Nucleus accumbens (tissue), 56 donors: ENCODE measurements around the gene JAZF1.

Experiments used
- DNase-seq, 56 donors: peaks; one replicate each; lab custom pipeline; 2025; lab: John Stamatoyannopoulos, UW

JAZF1 gene

GRCh38 chr7:27826357-27826756 is 354.2 kb downstream of the JAZF1 start:
- no peak for DNase-seq

DNA sequence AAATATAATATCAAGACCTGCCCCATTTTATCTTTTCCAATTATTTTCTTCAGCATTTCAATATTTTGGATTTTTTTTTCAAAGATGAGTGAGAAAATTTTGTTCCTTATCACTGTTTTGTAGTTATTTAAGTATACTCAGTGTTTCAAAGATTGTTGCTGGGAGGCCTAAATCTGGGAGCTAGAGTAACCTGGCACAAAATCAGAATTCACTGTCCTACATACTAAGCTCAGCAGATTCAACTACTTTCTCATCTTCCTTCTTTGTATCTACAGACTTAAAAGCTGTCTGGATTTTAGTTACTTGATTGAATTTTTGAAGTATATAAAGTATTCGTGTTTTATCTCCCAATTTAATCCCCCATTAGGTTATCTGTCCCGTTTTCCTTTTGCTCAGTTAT is 354.7 kb downstream of the JAZF1 start:
- no peak for DNase-seq

DNA sequence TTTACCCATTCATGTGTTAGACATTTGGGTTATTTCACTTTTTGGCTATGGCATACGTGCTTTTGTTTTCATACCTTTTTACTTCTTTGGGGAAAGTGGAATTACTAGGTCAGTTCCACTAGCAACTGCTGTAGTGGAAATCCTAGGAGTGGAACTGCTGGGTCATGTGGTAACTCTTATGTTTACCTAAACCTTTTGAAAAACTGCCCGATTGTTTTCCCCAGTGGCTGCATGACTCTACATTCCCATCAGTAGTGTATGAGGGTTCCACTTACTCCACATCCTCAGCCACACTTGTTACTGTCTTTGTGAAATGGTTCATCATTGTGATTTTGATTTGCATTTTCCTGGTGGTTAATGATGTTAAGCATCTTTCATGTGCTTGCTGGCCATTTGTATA is 358.4 kb downstream of the JAZF1 start:
- DNase-seq, result no peak

DNA sequence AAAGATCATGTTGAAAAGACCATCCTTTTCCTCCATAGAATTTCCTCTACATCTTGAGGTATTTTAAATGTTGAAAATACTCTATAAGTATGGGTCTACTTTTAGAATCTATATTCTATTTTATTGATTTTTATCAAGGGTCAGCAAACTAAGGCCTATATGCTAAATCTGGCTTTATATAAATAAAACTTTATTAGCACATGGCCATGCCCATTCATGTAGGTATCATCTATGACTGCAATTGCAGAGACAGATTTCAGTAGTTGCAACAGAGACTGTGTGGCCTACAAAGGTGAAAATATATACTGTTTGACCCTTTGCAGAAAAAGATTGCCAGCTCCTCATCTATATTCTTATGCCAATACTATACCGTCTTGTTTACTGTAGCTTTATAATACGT is 367.9 kb downstream of the JAZF1 start:
- DNase-seq, result no peak

GRCh38 chr7:27810186-27810585 is 370.4 kb downstream of the JAZF1 start:
- no peak for DNase-seq

DNA sequence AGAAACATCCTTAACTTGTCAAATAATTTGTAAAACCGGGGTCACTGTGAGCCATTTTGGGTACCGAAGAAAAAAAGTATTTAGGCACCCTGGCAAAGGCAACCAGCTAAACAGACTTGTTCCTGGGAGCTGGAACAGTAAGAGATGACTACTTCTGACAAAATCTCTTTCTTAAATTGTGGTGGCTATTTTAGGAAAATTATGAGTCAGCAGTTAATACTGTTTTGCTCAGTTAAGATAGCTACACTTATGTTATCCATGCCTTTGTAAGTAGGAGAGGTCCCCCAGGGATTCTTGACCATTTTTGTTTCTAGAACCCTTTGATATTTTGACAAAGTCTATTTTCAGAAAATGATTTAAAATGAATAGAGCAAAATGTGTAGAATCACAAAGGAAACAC is 372.0 kb downstream of the JAZF1 start:
- no peak for DNase-seq

DNA sequence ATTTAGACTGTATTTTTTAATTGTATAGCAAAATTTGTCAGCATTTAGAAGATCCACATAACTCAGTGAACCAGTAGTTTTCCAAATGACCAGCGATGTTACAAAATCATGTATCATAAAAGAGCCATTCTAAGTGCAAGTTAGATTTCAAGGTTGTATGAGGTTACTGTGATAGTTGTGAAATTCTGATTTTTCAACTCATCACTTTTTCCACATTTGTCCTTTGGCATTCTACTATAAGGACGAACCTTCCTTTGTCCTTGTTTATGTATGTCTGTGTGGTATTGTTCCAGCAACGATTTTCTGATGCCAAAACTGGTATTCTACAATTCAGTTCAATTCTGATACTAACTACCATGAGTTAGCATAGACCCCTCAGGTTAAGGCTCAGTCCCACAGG is 376.5 kb downstream of the JAZF1 start:
- DNase-seq, result no peak

- no peak for DNase-seq
Observed at GRCh38 chr7:27802999-27803398, 377.6 kb downstream of the JAZF1 start.

DNA sequence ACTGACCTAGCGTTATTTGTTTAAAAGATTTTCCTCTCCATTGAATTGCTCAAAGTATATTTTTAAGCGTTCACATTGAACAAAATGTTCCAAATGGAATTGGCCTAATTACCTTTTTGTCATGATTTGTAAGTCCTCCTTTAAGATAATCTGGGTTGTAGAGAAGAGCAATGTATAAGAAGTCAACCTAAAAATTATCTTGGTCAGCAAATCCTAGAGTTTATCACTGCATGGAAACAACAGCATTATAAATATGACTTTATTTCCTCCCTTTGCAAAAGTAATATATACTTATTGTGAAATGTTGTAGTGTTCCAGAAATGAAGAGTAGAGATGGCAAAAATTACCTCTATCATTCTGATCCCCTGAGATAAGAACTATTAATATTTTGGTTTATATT is 381.4 kb downstream of the JAZF1 start:
- no peak for DNase-seq

GRCh38 chr7:27795977-27796376 is 384.6 kb downstream of the JAZF1 start:
- no peak for DNase-seq

DNA sequence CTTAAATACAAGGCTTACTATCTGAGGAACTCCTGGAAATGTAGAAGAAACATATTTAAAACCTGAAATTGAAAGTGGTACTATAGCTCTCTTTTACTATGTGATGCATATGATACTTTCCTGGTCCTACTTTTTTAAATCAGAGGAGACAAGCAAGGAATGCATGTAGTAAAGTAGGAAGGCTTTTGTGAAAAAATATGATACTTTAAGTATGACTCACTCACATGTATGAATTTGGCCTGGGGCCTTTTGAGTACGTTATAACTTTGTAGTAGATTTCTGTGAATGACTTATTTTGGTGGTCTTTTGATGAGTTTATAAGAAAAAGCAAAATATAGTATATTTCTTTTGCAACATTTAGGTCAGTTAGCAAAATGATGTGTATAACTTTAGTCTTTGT is 386.8 kb downstream of the JAZF1 start:
- no peak for DNase-seq

DNA sequence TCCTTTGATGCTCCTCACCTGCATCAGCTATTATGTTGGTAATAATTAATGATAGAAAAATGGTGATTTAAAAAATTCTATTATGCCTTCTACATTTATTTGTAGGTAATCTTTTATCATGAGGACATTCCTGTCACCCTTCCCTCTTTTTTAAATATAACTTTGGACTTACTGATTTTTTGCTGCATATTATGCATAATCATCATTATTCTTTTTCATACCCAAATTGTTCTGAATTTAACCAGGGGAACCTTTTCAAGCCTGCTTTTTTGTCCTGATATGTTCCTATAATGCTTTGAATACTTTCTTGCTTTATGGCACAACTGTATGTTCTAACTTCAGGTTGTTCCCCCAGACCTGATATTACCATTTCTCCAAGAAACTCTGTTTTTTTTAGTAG is 392.2 kb downstream of the JAZF1 start:
- DNase-seq, result no peak

GRCh38 chr7:27784399-27785053 is 396.1 kb downstream of the JAZF1 start:
- DNase-seq, result no peak

DNA sequence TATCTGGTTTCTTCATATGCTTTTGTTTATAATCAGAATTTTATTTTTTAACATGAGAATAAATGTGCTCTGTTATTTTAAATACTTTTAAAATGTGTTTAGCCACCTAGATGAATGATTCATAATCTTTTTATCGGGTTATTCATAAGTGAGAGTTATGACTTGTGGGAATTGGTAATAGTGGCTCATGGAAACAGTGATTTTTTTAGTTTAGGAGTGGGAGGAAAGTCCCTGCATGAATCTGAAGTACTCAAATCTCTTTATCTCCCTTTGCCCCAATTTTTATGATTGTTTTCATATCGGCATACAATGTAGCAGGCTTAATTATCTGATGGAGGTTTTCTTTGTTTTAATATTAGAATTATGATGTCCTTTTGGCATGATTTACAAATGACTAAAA is 397.7 kb downstream of the JAZF1 start:
- DNase-seq, result no peak

- no peak for DNase-seq
Observed at GRCh38 chr7:27781188-27781587, 399.4 kb downstream of the JAZF1 start.
